Naive thymus-derived CD4-positive, alpha-beta T cell (primary cell): ENCODE measurements around the gene ARFGAP1. TPM values are rescaled to one million over a fixed set of nuclear protein-coding genes. Genes with fewer than 3 reads are reported as not detected.

ENCODE experiments used
- ATAC-seq: fragments of 150-1000 bp; cut with Tn5 transposase; 2 replicates; pipeline ENCODE4 v1.10.0; 2021; ENCODE audit warnings: mild to moderate bottlenecking, moderate library complexity
- CTCF ChIA-PET: fragments of 350-600 bp; sonication (Branson Sonifier 250); formaldehyde crosslinking; loops from one replicate; lab custom pipeline; 2021; ENCODE audit warnings: antibody characterized with exemption; lab: Charles Lee
- POLR2A ChIA-PET: fragments of 350-600 bp; sonication (Branson Sonifier 250); formaldehyde crosslinking; loops from one replicate; lab custom pipeline; 2021; ENCODE audit warnings: antibody characterized with exemption, inconsistent platforms; lab: Charles Lee
- DNase-seq, 9 donors: peaks; one replicate each; pipeline versions ENCODE4 v3.0.0 to v3.0.0-alpha.2; 2020 to 2022; ENCODE audit warnings: mixed read lengths in 1 of 9
- H3K27ac ChIP-seq: one replicate; pipeline ENCODE4 v1.7.0; 2013; ENCODE audit warnings: mild to moderate bottlenecking, low read depth, low read length, moderate library complexity
- H3K27me3 ChIP-seq, 2 donors: one replicate each; pipeline ENCODE4 v1.7.0; 2013; ENCODE audit warnings: low read length in 2 of 2, mild to moderate bottlenecking in 2 of 2, moderate library complexity in 2 of 2; ENCODE audit not compliant: control insufficient read depth in 2 of 2, insufficient read depth in 2 of 2
- H3K36me3 ChIP-seq, 3 experiments: 1 replicate in 2 of 3; 2 replicates in 1 of 3; pipeline ENCODE4 v1.7.0; 2013; ENCODE audit warnings: low read length in 3 of 3, mild to moderate bottlenecking in 3 of 3, moderate library complexity in 1 of 3; ENCODE audit not compliant: insufficient read depth in 3 of 3, control insufficient read depth in 2 of 3
- H3K4me1 ChIP-seq, 2 donors: one replicate each; pipeline ENCODE4 v1.7.0; 2013; ENCODE audit warnings: low read length in 2 of 2, mild to moderate bottlenecking in 2 of 2, moderate library complexity in 1 of 2; ENCODE audit not compliant: control insufficient read depth in 2 of 2, insufficient read depth in 2 of 2
- H3K4me3 ChIP-seq: 2 replicates; pipeline ENCODE4 v1.7.0; 2013; ENCODE audit warnings: mild to moderate bottlenecking, low read length
- H3K9me3 ChIP-seq, 3 experiments: 1 replicate in 2 of 3; 2 replicates in 1 of 3; pipeline ENCODE4 v1.7.0; 2013; ENCODE audit warnings: low read length in 3 of 3; ENCODE audit not compliant: control insufficient read depth in 2 of 3
- H3K27ac Mint-ChIP-seq, 9 donors: one replicate each; pipeline ENCODE4 v1.8.0; 2020 to 2022; ENCODE audit warnings: mixed read lengths in 9 of 9, mild to moderate bottlenecking in 8 of 9, moderate library complexity in 5 of 9, inconsistent platforms in 2 of 9
- H3K27me3 Mint-ChIP-seq, 5 donors: one replicate each; pipeline ENCODE4 v1.8.0; 2021 to 2022; ENCODE audit warnings: mixed read lengths in 5 of 5, mild to moderate bottlenecking in 1 of 5
- H3K36me3 Mint-ChIP-seq, 5 donors: one replicate each; pipeline ENCODE4 v1.8.0; 2020 to 2022; ENCODE audit warnings: mixed read lengths in 5 of 5, mild to moderate bottlenecking in 3 of 5, inconsistent platforms in 1 of 5
- H3K4me1 Mint-ChIP-seq, 7 donors: one replicate each; pipeline ENCODE4 v1.8.0; 2020 to 2022; ENCODE audit warnings: mixed read lengths in 7 of 7, mild to moderate bottlenecking in 3 of 7, inconsistent platforms in 1 of 7
- H3K4me3 Mint-ChIP-seq, 10 donors: one replicate each; pipeline ENCODE4 v1.8.0; 2020 to 2022; ENCODE audit warnings: mild to moderate bottlenecking in 10 of 10, mixed read lengths in 10 of 10, moderate library complexity in 6 of 10, inconsistent platforms in 2 of 10
- H3K9me3 Mint-ChIP-seq, 11 donors: one replicate each; pipeline ENCODE4 v1.8.0; 2020 to 2022; ENCODE audit warnings: mixed read lengths in 11 of 11, mild to moderate bottlenecking in 4 of 11, inconsistent platforms in 1 of 11, moderate library complexity in 1 of 11
- intact Hi-C, 2 donors: fragments of 100-400 bp; cut with micrococcal nuclease; formaldehyde crosslinking; loops; one replicate each; pipeline ENCODE4 v1.15.1; 2023
- polyA plus RNA-seq, 2 donors: library from polyadenylated mRNA; unstranded; fragments of 300-500 nt; fragmentation: Illumina TruSeq; gene quantifications; one replicate each; pipeline ENCODE4 v1.2.3, GENCODE V29; 2021
- total RNA-seq, 6 experiments: library from RNA in 5 of 6; stranded (reverse) in 5 of 6; gene quantifications; 1 replicate in 5 of 6; 2 replicates in 1 of 6; pipeline ENCODE4 v1.2.3 and lab custom pipeline; 2021 to 2026

The ARFGAP1 gene
- total and polyA plus RNA-seq, 7 experiments from 2014 or later: 15.9 to 119 (median 105) TPM

- H3K27me3 Mint-ChIP-seq: peaks cover 0 to 4% (median 4%) of the 10 kb centered on the region in 5 donors
- peak overlapping the region in 4 of 9 donors; percentile 57 to 78 (median 66) for H3K27ac Mint-ChIP-seq
- Histone ChIP-seq H3K36me3 (no peaks in the 10 kb centered on the region), H3K4me1 (peaks cover 7 to 13% of the 10 kb centered on the region in 2 donors), H3K9me3 (peaks cover 0 to 4% (median 0%) of the 10 kb centered on the region in 3 experiments), H3K4me3 (no peak overlapping the region), H3K27ac (no peak overlapping the region), H3K27me3 (no peaks in the 10 kb centered on the region)
- peaks cover 0 to 12% (median 4%) of the 10 kb centered on the region in 7 donors for H3K4me1 Mint-ChIP-seq
- ChIA-PET POLR2A (no interaction called here), CTCF (no interaction called here)
- no peaks in the 10 kb centered on the region for H3K36me3 Mint-ChIP-seq
- ATAC-seq: no peak
- no peak for DNase-seq
- intact Hi-C loops: no loop called here
- no peak overlapping the region for H3K4me3 Mint-ChIP-seq
- peaks cover 0 to 3% (median 0%) of the 10 kb centered on the region in 11 donors for H3K9me3 Mint-ChIP-seq
These were observed 53.1 kb downstream of the ARFGAP1 start for GRCh38 chr20:63325554-63326313.

- peaks cover 0 to 7% (median 3%) of the 10 kb centered on the region in 5 donors for H3K27me3 Mint-ChIP-seq
- peak overlapping the region; percentile 57 to 92 (median 78) for H3K27ac Mint-ChIP-seq
- Histone ChIP-seq H3K27ac (peak overlapping the region; percentile 40), H3K4me3 (no peak overlapping the region), H3K36me3 (no peaks in the 10 kb centered on the region), H3K4me1 (peaks cover 7 to 13% of the 10 kb centered on the region in 2 donors), H3K27me3 (no peaks in the 10 kb centered on the region), H3K9me3 (peaks cover 0 to 11% (median 0%) of the 10 kb centered on the region in 3 experiments)
- H3K4me3 Mint-ChIP-seq: peak overlapping the region in 2 of 10 donors; percentile 27 to 59
- ATAC-seq (no peak), DNase-seq (no peak)
- POLR2A ChIA-PET: interaction anchor here (0.7 kb wide), 1 partner anchor 293 kb away, joined by 3 read pairs; no protein-coding TSS in a partner anchor
- peaks cover 0 to 5% (median 2%) of the 10 kb centered on the region in 11 donors for H3K9me3 Mint-ChIP-seq
- CTCF ChIA-PET: no interaction called here
- peaks cover 0 to 12% (median 4%) of the 10 kb centered on the region in 7 donors for H3K4me1 Mint-ChIP-seq
- peaks cover 0 to 2% (median 2%) of the 10 kb centered on the region in 5 donors for H3K36me3 Mint-ChIP-seq
- intact Hi-C loops: no loop called here
These were observed 54.0 kb downstream of the ARFGAP1 start for GRCh38 chr20:63326314-63327230.

GRCh38 chr20:63327231-63327745 lies 54.7 kb downstream of the ARFGAP1 start:
- intact Hi-C loops: no loop called here
- Mint-ChIP-seq H3K4me3 (peak overlapping the region in 2 of 10 donors; percentile 27 to 59), H3K36me3 (peaks cover 0 to 7% (median 6%) of the 10 kb centered on the region in 5 donors), H3K27ac (peak overlapping the region; percentile 57 to 92 (median 78)), H3K9me3 (peaks cover 5 to 10% (median 8%) of the 10 kb centered on the region in 11 donors), H3K27me3 (peaks cover 3 to 13% (median 7%) of the 10 kb centered on the region in 5 donors), H3K4me1 (peaks cover 0 to 12% (median 4%) of the 10 kb centered on the region in 7 donors)
- Histone ChIP-seq H3K4me1 (peaks cover 7 to 13% of the 10 kb centered on the region in 2 donors), H3K27me3 (no peaks in the 10 kb centered on the region), H3K36me3 (no peaks in the 10 kb centered on the region), H3K27ac (peak overlapping the region; percentile 40), H3K9me3 (peaks cover 0 to 18% (median 0%) of the 10 kb centered on the region in 3 experiments), H3K4me3 (no peak overlapping the region)
- POLR2A ChIA-PET: interaction anchor here (0.7 kb wide), 1 partner anchor 293 kb away, joined by 3 read pairs; no protein-coding TSS in a partner anchor
- DNase-seq: no peak
- CTCF ChIA-PET: no interaction called here
- ATAC-seq: peak; percentile 8

GRCh38 chr20:63328026-63328700 lies 55.5 kb downstream of the ARFGAP1 start:
- CTCF ChIA-PET: interaction anchor here (0.6 kb wide), 1 partner anchor 453 kb away, joined by 11 read pairs; no protein-coding TSS in a partner anchor
- peaks cover 0 to 19% (median 0%) of the 10 kb centered on the region in 3 experiments for H3K9me3 ChIP-seq

GRCh38 chr20:63328718-63329275 lies 56.2 kb downstream of the ARFGAP1 start:
- H3K36me3 ChIP-seq: no peaks in the 10 kb centered on the region
- peak overlapping the region in 1 of 9 donors; percentile 38 for H3K27ac Mint-ChIP-seq
- H3K27me3 Mint-ChIP-seq: peaks cover 0 to 12% (median 11%) of the 10 kb centered on the region in 5 donors
- ATAC-seq (no peak), DNase-seq (no peak)
- H3K27me3 ChIP-seq: no peaks in the 10 kb centered on the region
- H3K4me1 Mint-ChIP-seq: peaks cover 0 to 5% (median 4%) of the 10 kb centered on the region in 7 donors
- peaks cover 7 to 13% of the 10 kb centered on the region in 2 donors for H3K4me1 ChIP-seq
- H3K9me3 ChIP-seq: peaks cover 0 to 19% (median 0%) of the 10 kb centered on the region in 3 experiments
- no peak overlapping the region for H3K27ac ChIP-seq
- H3K36me3 Mint-ChIP-seq: peaks cover 0 to 7% (median 6%) of the 10 kb centered on the region in 5 donors
- POLR2A ChIA-PET: no interaction called here
- intact Hi-C loops: no loop called here
- CTCF ChIA-PET: interaction anchor here (0.6 kb wide), 1 partner anchor 453 kb away, joined by 11 read pairs; no protein-coding TSS in a partner anchor
- no peak overlapping the region for H3K4me3 ChIP-seq
- H3K9me3 Mint-ChIP-seq: peaks cover 5 to 11% (median 8%) of the 10 kb centered on the region in 11 donors
- no peak overlapping the region for H3K4me3 Mint-ChIP-seq

More at GRCh38 chr20:63328026-63328700, 55.5 kb downstream of the ARFGAP1 start:
- DNase-seq (no peak), ATAC-seq (peak; percentile 12)
- Mint-ChIP-seq H3K27ac (peak overlapping the region in 6 of 9 donors; percentile 10 to 78 (median 44)), H3K27me3 (peaks cover 2 to 13% (median 7%) of the 10 kb centered on the region in 5 donors), H3K9me3 (peaks cover 5 to 11% (median 8%) of the 10 kb centered on the region in 11 donors), H3K4me1 (peaks cover 0 to 11% (median 4%) of the 10 kb centered on the region in 7 donors), H3K4me3 (no peak overlapping the region), H3K36me3 (peaks cover 0 to 7% (median 6%) of the 10 kb centered on the region in 5 donors)
- Histone ChIP-seq H3K27me3 (no peaks in the 10 kb centered on the region), H3K4me1 (peaks cover 7 to 13% of the 10 kb centered on the region in 2 donors), H3K27ac (no peak overlapping the region), H3K4me3 (no peak overlapping the region), H3K36me3 (no peaks in the 10 kb centered on the region)
- intact Hi-C loops: no loop called here
- POLR2A ChIA-PET: no interaction called here
